Measurements from ENCODE around the gene CPNE7.

DNA sequence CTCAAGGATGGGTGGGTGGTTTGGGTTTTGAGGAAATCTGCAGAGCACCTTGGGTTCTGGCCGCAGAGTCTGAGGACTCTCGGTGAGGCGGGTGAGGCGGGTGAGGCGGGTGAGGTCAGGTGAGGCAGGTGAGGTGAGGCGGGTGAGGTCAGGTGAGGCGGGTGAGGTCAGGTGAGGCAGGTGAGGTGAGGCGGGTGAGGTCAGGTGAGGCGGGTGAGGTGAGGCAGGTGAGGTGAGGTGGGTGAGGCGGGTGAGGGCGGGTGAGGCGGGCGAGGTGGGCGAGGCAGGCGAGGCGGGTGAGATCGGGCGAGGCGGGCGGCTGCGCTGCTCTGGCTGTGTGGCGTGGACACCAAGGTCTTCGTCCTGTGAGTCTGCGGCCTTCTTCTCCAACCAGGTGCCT lies 39.2 kb upstream of the CPNE7 start:
- TF ChIP-seq EZH2 (IDR thresholded peaks at IDR 0.05; ENCODE audit: borderline replicate concordance, insufficient read depth, low read length, poor library complexity, severe bottlenecking) (no peak), POLR2AphosphoS5 (IDR thresholded peaks at IDR 0.05) (no peak), TAF1 (IDR thresholded peaks at IDR 0.05; ENCODE audit: low read depth) (no peak), EP300 (conservative IDR thresholded peaks at IDR 0.05; ENCODE audit: poor library complexity, severe bottlenecking) (no peak), SMC3 (conservative IDR thresholded peaks at IDR 0.05; ENCODE audit: poor library complexity) (no peak), RAD21 (conservative IDR thresholded peaks at IDR 0.05) (no peak)
- TF ChIP-seq, protein P1, sequence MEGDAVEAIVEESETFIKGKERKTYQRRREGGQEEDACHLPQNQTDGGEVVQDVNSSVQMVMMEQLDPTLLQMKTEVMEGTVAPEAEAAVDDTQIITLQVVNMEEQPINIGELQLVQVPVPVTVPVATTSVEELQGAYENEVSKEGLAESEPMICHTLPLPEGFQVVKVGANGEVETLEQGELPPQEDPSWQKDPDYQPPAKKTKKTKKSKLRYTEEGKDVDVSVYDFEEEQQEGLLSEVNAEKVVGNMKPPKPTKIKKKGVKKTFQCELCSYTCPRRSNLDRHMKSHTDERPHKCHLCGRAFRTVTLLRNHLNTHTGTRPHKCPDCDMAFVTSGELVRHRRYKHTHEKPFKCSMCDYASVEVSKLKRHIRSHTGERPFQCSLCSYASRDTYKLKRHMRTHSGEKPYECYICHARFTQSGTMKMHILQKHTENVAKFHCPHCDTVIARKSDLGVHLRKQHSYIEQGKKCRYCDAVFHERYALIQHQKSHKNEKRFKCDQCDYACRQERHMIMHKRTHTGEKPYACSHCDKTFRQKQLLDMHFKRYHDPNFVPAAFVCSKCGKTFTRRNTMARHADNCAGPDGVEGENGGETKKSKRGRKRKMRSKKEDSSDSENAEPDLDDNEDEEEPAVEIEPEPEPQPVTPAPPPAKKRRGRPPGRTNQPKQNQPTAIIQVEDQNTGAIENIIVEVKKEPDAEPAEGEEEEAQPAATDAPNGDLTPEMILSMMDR (IDR thresholded peaks at IDR 0.05; ENCODE audit: poor library complexity, severe bottlenecking), result no peak
